HepG2 (cell line): Measurements from ENCODE around the gene OTUD6A. TPM values are rescaled to one million over a fixed set of nuclear protein-coding genes. Genes with fewer than 3 reads are reported as not detected.

Experiments used
- ATAC-seq: fragments of 200-7000 bp; cut with Tn5 transposase; 3 replicates; pipeline ENCODE4 v1.9.1; 2020; ENCODE audit warnings: mild to moderate bottlenecking, moderate library complexity
- BruUV-seq: library from RNA; stranded (reverse); fragments of 400-500 nt; replicated peaks from 2 replicates; lab custom pipeline; 2021; lab: Mats Ljungman, UMichigan
- CTCF ChIA-PET: fragments of 300-600 bp; formaldehyde crosslinking; extraction: SDS; loops from one replicate; lab custom pipeline; 2021; ENCODE audit warnings: low total read pairs, inconsistent platforms, low intra/inter-chr PET ratio; lab: Yijun Ruan, JAX
- POLR2A ChIA-PET: fragments of 350-600 bp; sonication (Branson Sonifier 250); formaldehyde crosslinking; loops from one replicate; lab custom pipeline; 2020; ENCODE audit warnings: antibody characterized with exemption, inconsistent platforms; lab: Yijun Ruan, JAX
- DNase-seq: peaks from one replicate; pipeline ENCODE4 v3.0.0-alpha.2; 2015; ENCODE audit warnings: low spot score
- FAIRE-seq: peaks from 3 replicates; lab custom pipeline; 2011; peaks lifted over from hg19 to GRCh38; lab: Jason Lieb, UNC
- H2AFZ ChIP-seq: one replicate; pipeline ENCODE4 v1.6.1; 2011; ENCODE audit warnings: low read length, inconsistent platforms
- H3K27ac ChIP-seq: fragments of 300-600 bp; 3 replicates; pipeline ENCODE4 v1.8.0; 2011; ENCODE audit warnings: mixed run types, mild to moderate bottlenecking, mixed read lengths, low read length, inconsistent platforms; ENCODE audit not compliant: insufficient read depth; ENCODE audit errors: extremely low read length
- H3K27me3 ChIP-seq, 2 experiments: fragments of 200-600 bp in 1 of 2; 2 replicates in 1 of 2; 3 replicates in 1 of 2; pipeline versions ENCODE4 v1.6.0 to v1.8.0; 2011; ENCODE audit warnings: low read length in 2 of 2, mild to moderate bottlenecking in 2 of 2, moderate library complexity in 2 of 2, inconsistent platforms in 1 of 2; ENCODE audit not compliant: insufficient read depth in 2 of 2, control insufficient read depth in 1 of 2
- H3K36me3 ChIP-seq, 2 experiments: fragments of 200-600 bp in 1 of 2; replicated peaks in 1 of 2; 2 replicates in 1 of 2; 3 replicates in 1 of 2; pipeline versions ENCODE4 v1.5.1 to v1.8.0; 2011; ENCODE audit warnings: low read length in 2 of 2, inconsistent platforms in 1 of 2; ENCODE audit not compliant: insufficient read depth in 2 of 2, control insufficient read depth in 1 of 2
- H3K4me1 ChIP-seq: 2 replicates; pipeline ENCODE4 v1.5.1; 2012; ENCODE audit warnings: low read length, inconsistent platforms; ENCODE audit not compliant: insufficient read depth
- H3K4me2 ChIP-seq: 2 replicates; pipeline ENCODE4 v1.6.0; 2011; ENCODE audit warnings: low read depth, low read length, inconsistent platforms
- H3K4me3 ChIP-seq, 3 experiments: fragments of 200-600 bp in 1 of 3; sonication (generic), shearing (Covaris generic) in 1 of 3; replicated peaks in 1 of 3; 2 replicates each; pipeline ENCODE4 v1.5.1; 2011 to 2016; ENCODE audit warnings: low read length in 3 of 3, inconsistent platforms in 2 of 3, low read depth in 2 of 3, mild to moderate bottlenecking in 2 of 3, control low read depth in 1 of 3, mixed read lengths in 1 of 3; ENCODE audit not compliant: insufficient read depth in 1 of 3
- H3K79me2 ChIP-seq: one replicate; pipeline ENCODE4 v1.6.1; 2011; ENCODE audit warnings: low read length, inconsistent platforms; ENCODE audit not compliant: insufficient read depth
- H3K9ac ChIP-seq: 2 replicates; pipeline ENCODE4 v1.6.0; 2011; ENCODE audit warnings: mild to moderate bottlenecking, low read depth, low read length, inconsistent platforms; ENCODE audit not compliant: insufficient read depth
- H3K9me3 ChIP-seq: 2 replicates; pipeline ENCODE4 v1.5.1; 2012; ENCODE audit warnings: mild to moderate bottlenecking, low read length
- H4K20me1 ChIP-seq: 2 replicates; pipeline ENCODE4 v1.6.0; 2011; ENCODE audit warnings: inconsistent platforms, mild to moderate bottlenecking, low read length, moderate library complexity; ENCODE audit not compliant: insufficient read depth
- ARNTL ChIP-seq: sonication (generic); formaldehyde crosslinking; IDR thresholded peaks from 2 replicates; pipeline ENCODE4 v1.4.0; 2020; ENCODE audit warnings: mild to moderate bottlenecking, missing genetic modification reagents
- ATF7 ChIP-seq, 2 experiments: fragments of 450-650 bp in 1 of 2; sonication (generic) in 1 of 2; formaldehyde crosslinking in 1 of 2; IDR thresholded peaks; 2 replicates each; pipeline versions ENCODE4 v1.4.0 to v1.6.1; 2016 to 2020; ENCODE audit warnings: antibody characterized with exemption in 1 of 2, mild to moderate bottlenecking in 1 of 2, missing genetic modification reagents in 1 of 2
- HNRNPL ChIP-seq: fragments of 200-400 bp; formaldehyde crosslinking; IDR thresholded peaks from 2 replicates; pipeline ENCODE4 v1.6.1; 2017; ENCODE audit warnings: mild to moderate bottlenecking, low read depth, low read length
- NKX3-1 ChIP-seq: sonication (generic); formaldehyde crosslinking; IDR thresholded peaks from 2 replicates; pipeline ENCODE4 v1.5.0; 2020; ENCODE audit warnings: missing genetic modification reagents
- NR2F6 ChIP-seq, 2 experiments: IDR thresholded peaks; 2 replicates each; pipeline ENCODE4 v1.6.1; 2016; ENCODE audit warnings: antibody characterized with exemption in 1 of 2, mild to moderate bottlenecking in 1 of 2
- RFX1 ChIP-seq: fragments of 450-650 bp; IDR thresholded peaks from 2 replicates; pipeline ENCODE4 v1.6.1; 2017
- SALL1 ChIP-seq: sonication (generic); formaldehyde crosslinking; IDR thresholded peaks from 2 replicates; pipeline ENCODE4 v1.8.0; 2022; ENCODE audit warnings: mild to moderate bottlenecking, missing genetic modification reagents
- TBX2 ChIP-seq: sonication (generic); formaldehyde crosslinking; IDR thresholded peaks from 2 replicates; pipeline ENCODE4 v1.5.0; 2020; ENCODE audit warnings: missing genetic modification reagents, mild to moderate bottlenecking, borderline replicate concordance
- ZNF615 ChIP-seq: sonication (generic); formaldehyde crosslinking; IDR thresholded peaks from 2 replicates; pipeline ENCODE4 v1.5.0; 2020; ENCODE audit warnings: mild to moderate bottlenecking, missing genetic modification reagents, borderline replicate concordance
- ZNF713 ChIP-seq: sonication (generic); formaldehyde crosslinking; IDR thresholded peaks from 2 replicates; pipeline ENCODE4 v1.4.0; 2020; ENCODE audit warnings: mild to moderate bottlenecking, missing genetic modification reagents
- ZNF816 ChIP-seq: sonication (generic); formaldehyde crosslinking; IDR thresholded peaks from 2 replicates; pipeline ENCODE4 v1.8.0; 2022; ENCODE audit warnings: missing genetic modification reagents, mild to moderate bottlenecking, borderline replicate concordance
- ZSCAN25 ChIP-seq: sonication (generic); formaldehyde crosslinking; IDR thresholded peaks from 2 replicates; pipeline ENCODE4 v1.8.0; 2022; ENCODE audit warnings: mild to moderate bottlenecking, missing genetic modification reagents
- WGBS: methylation state at CpG from one replicate; pipeline ENCODE4 v1.1.6; 2017; ENCODE audit warnings: low lambda C conversion rate; 5-methylcytosine and 5-hydroxymethylcytosine counted together
- in situ Hi-C: cut with HindIII; loops from 2 replicates; pipeline ENCODE4 v1.10.0; 2017; ENCODE audit warnings: low pct_unique_long_range_greater_than_20kb; ENCODE audit not compliant: extremely low pct_ligation_motif_present
- intact Hi-C: fragments of 100-400 bp; cut with micrococcal nuclease; formaldehyde crosslinking; loops from one replicate; pipeline ENCODE4 v1.10.0; 2022; ENCODE audit not compliant: unreplicated experiment
- polyA plus RNA-seq, 8 experiments: library from polyadenylated mRNA; depleted of rRNA in 3 of 8; stranded (reverse) in 7 of 8; unstranded in 1 of 8; fragments of >200 nt; fragmentation: Illumina TruSeq in 4 of 8; extraction: Trizol in 4 of 8; gene quantifications; 2 replicates each; pipeline versions ENCODE4 v1.2.1 to v1.2.3, GENCODE V29; 2011 to 2016; ENCODE audit warnings: low read depth in 4 of 8, missing spikeins in 1 of 8, mixed read lengths in 1 of 8; ENCODE audit not compliant: insufficient read depth in 1 of 8
- total RNA-seq, 5 experiments: library from RNA; depleted of rRNA; stranded (reverse); fragments of >200 nt; fragmentation: Illumina TruSeq; extraction: Trizol; gene quantifications; 2 replicates each; pipeline ENCODE4 v1.2.3, GENCODE V29; 2016; ENCODE audit warnings: low read depth in 1 of 5
- TF ChIP-seq, protein P1 (sequence below), 2 experiments: fragments of 450-650 bp in 1 of 2; sonication (generic) in 1 of 2; formaldehyde crosslinking; IDR thresholded peaks; 2 replicates each; pipeline versions ENCODE4 v1.5.0 to v1.8.0; 2020 to 2022; ENCODE audit warnings: mild to moderate bottlenecking in 1 of 2, missing genetic modification reagents in 1 of 2
- TF ChIP-seq, protein P2 (sequence below): sonication (generic); formaldehyde crosslinking; IDR thresholded peaks from 2 replicates; pipeline ENCODE4 v1.4.0; 2020; ENCODE audit warnings: low read depth, missing genetic modification reagents
- TF ChIP-seq, protein P3 (sequence below): IDR thresholded peaks from 2 replicates; pipeline ENCODE4 v1.4.0; 2020; ENCODE audit warnings: mild to moderate bottlenecking, missing genetic modification reagents
- TF ChIP-seq, protein P4 (sequence below): sonication (generic); formaldehyde crosslinking; IDR thresholded peaks from 2 replicates; pipeline ENCODE4 v1.4.0; 2020; ENCODE audit warnings: missing genetic modification reagents

Gene OTUD6A
- total and polyA plus RNA-seq, 2 of the 13 experiments (the other 11 are each of a cell fraction or from before 2014, with no cell fraction given): not detected

DNA sequence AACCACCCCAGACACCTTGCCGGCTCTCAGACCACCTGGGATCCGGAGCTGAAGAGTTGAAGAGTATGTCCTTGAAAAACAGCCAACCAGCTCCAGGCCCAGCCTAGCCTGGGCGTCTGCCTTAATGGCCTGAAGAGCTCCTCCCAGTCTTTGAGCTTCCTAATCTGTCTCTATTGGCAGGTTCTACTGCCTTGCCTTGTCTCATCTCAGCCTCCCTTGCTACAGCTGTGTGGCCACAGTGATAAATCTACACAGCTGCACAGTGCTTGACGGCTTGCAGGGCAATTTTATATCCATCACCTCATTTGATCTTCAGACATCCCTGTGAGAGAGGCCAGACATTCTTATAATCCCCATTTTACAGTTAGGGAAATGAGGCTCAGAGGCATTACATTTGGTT lies 32.4 kb upstream of the OTUD6A start:
- POLR2A ChIA-PET: interaction anchor here (1.3 kb wide), 1 partner anchor 491 kb away, joined by 3 read pairs; no protein-coding TSS in a partner anchor
- WGBS: 80% methylated on average over 1 of the region's 4 CpGs
- TF ChIP-seq NKX3-1 (CRISPR knock-in tag) (no peak), ZNF816 (CRISPR knock-in tag) (no peak), SALL1 (CRISPR knock-in tag) (no peak), ZNF615 (CRISPR knock-in tag) (no peak), ATF7 (IDR thresholded peaks at IDR 0.05) (no peak), ATF7 (CRISPR knock-in tag; IDR thresholded peaks at IDR 0.05) (no peak), NR2F6 (IDR thresholded peaks at IDR 0.05) (no peak), NR2F6 (CRISPR knock-in tag; IDR thresholded peaks at IDR 0.05) (no peak), TBX2 (CRISPR knock-in tag) (no peak), ZNF713 (CRISPR knock-in tag) (no peak), RFX1 (no peak), ARNTL (CRISPR knock-in tag) (no peak), ZSCAN25 (CRISPR knock-in tag) (no peak), HNRNPL (no peak)
- TF ChIP-seq, protein P1, sequence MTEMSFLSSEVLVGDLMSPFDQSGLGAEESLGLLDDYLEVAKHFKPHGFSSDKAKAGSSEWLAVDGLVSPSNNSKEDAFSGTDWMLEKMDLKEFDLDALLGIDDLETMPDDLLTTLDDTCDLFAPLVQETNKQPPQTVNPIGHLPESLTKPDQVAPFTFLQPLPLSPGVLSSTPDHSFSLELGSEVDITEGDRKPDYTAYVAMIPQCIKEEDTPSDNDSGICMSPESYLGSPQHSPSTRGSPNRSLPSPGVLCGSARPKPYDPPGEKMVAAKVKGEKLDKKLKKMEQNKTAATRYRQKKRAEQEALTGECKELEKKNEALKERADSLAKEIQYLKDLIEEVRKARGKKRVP (CRISPR knock-in tag; IDR thresholded peaks at IDR 0.05): no peak
- TF ChIP-seq, protein P2, sequence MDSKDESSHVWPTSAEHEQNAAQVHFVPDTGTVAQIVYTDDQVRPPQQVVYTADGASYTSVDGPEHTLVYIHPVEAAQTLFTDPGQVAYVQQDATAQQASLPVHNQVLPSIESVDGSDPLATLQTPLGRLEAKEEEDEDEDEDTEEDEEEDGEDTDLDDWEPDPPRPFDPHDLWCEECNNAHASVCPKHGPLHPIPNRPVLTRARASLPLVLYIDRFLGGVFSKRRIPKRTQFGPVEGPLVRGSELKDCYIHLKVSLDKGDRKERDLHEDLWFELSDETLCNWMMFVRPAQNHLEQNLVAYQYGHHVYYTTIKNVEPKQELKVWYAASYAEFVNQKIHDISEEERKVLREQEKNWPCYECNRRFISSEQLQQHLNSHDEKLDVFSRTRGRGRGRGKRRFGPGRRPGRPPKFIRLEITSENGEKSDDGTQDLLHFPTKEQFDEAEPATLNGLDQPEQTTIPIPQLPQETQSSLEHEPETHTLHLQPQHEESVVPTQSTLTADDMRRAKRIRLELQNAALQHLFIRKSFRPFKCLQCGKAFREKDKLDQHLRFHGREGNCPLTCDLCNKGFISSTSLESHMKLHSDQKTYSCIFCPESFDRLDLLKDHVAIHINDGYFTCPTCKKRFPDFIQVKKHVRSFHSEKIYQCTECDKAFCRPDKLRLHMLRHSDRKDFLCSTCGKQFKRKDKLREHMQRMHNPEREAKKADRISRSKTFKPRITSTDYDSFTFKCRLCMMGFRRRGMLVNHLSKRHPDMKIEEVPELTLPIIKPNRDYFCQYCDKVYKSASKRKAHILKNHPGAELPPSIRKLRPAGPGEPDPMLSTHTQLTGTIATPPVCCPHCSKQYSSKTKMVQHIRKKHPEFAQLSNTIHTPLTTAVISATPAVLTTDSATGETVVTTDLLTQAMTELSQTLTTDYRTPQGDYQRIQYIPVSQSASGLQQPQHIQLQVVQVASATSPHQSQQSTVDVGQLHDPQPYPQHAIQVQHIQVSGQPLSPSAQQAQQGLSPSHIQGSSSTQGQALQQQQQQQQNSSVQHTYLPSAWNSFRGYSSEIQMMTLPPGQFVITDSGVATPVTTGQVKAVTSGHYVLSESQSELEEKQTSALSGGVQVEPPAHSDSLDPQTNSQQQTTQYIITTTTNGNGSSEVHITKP (CRISPR knock-in tag): no peak
- TF ChIP-seq, protein P3, sequence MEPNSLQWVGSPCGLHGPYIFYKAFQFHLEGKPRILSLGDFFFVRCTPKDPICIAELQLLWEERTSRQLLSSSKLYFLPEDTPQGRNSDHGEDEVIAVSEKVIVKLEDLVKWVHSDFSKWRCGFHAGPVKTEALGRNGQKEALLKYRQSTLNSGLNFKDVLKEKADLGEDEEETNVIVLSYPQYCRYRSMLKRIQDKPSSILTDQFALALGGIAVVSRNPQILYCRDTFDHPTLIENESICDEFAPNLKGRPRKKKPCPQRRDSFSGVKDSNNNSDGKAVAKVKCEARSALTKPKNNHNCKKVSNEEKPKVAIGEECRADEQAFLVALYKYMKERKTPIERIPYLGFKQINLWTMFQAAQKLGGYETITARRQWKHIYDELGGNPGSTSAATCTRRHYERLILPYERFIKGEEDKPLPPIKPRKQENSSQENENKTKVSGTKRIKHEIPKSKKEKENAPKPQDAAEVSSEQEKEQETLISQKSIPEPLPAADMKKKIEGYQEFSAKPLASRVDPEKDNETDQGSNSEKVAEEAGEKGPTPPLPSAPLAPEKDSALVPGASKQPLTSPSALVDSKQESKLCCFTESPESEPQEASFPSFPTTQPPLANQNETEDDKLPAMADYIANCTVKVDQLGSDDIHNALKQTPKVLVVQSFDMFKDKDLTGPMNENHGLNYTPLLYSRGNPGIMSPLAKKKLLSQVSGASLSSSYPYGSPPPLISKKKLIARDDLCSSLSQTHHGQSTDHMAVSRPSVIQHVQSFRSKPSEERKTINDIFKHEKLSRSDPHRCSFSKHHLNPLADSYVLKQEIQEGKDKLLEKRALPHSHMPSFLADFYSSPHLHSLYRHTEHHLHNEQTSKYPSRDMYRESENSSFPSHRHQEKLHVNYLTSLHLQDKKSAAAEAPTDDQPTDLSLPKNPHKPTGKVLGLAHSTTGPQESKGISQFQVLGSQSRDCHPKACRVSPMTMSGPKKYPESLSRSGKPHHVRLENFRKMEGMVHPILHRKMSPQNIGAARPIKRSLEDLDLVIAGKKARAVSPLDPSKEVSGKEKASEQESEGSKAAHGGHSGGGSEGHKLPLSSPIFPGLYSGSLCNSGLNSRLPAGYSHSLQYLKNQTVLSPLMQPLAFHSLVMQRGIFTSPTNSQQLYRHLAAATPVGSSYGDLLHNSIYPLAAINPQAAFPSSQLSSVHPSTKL (CRISPR knock-in tag): no peak
- TF ChIP-seq, protein P4, sequence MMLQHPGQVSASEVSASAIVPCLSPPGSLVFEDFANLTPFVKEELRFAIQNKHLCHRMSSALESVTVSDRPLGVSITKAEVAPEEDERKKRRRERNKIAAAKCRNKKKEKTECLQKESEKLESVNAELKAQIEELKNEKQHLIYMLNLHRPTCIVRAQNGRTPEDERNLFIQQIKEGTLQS (CRISPR knock-in tag): no peak

More for the DNA sequence above, 32.4 kb upstream of the OTUD6A start:
- no peak overlapping the region for H3K27ac ChIP-seq
- H3K9me3 ChIP-seq: no peaks in the 10 kb centered on the region
- no peak overlapping the region for H2AFZ ChIP-seq
- FAIRE-seq (no peak), ATAC-seq (no peak), DNase-seq (no peak)
- H4K20me1 ChIP-seq: no peaks in the 10 kb centered on the region
- H3K4me2 ChIP-seq: no peak overlapping the region
- H3K4me3 ChIP-seq: no peak overlapping the region
- no TSS peak for BruUV-seq
- H3K4me1 ChIP-seq: no peaks in the 10 kb centered on the region
- intact Hi-C loops: loop anchor here (1.0 to 5.0 kb wide), 4 partner anchors 67 to 538 kb away; no protein-coding TSS in a partner anchor
- H3K79me2 ChIP-seq: no peaks in the 10 kb centered on the region
- no peaks in the 10 kb centered on the region for H3K36me3 ChIP-seq
- no peaks in the 10 kb centered on the region for H3K27me3 ChIP-seq
- in situ Hi-C loops: loop anchor here (5.0 to 10.0 kb wide), 2 partner anchors 65 to 538 kb away; no protein-coding TSS in a partner anchor
- H3K9ac ChIP-seq: no peak overlapping the region
- CTCF ChIA-PET: interaction anchor here (1.3 kb wide), 1 partner anchor 537 kb away, joined by 8 read pairs; no protein-coding TSS in a partner anchor
